HCT116 (cell line): ENCODE data around the gene ZNF451. TPM values are rescaled to one million over a fixed set of nuclear protein-coding genes. Genes with fewer than 3 reads are reported as not detected.

ENCODE experiments used
- ATAC-seq: fragments of 200-7000 bp; cut with Tn5 transposase; 2 replicates; pipeline ENCODE4 v1.9.1; 2020; ENCODE audit warnings: mild to moderate bottlenecking, moderate library complexity
- BruUV-seq: library from RNA; stranded (reverse); fragments of 400-500 nt; replicated peaks from 2 replicates; lab custom pipeline; 2021; lab: Mats Ljungman, UMichigan
- CTCF ChIA-PET: fragments of 300-600 bp; sonication (Branson Sonifier 250); formaldehyde crosslinking; loops from one replicate; lab custom pipeline; 2021; ENCODE audit warnings: antibody characterized with exemption; lab: Charles Lee
- POLR2A ChIA-PET: fragments of 300-600, 350-600 bp; sonication (Branson Sonifier 250); formaldehyde crosslinking; loops from one replicate; lab custom pipeline; 2021; ENCODE audit warnings: antibody characterized with exemption; lab: Charles Lee
- RAD21 ChIA-PET, 2 experiments: fragments of 300-600 bp; sonication (Branson Sonifier 250); formaldehyde crosslinking; loops; one replicate each; lab custom pipeline; 2023; ENCODE audit warnings: low total read pairs in 2 of 2; ENCODE audit not compliant: uncharacterized antibody in 2 of 2, unreplicated experiment in 2 of 2, low non-redundant PET in 1 of 2; lab: Charles Lee
- DNase-seq: peaks from one replicate; pipeline ENCODE4 v3.0.0-alpha.2; 2010; ENCODE audit warnings: low read depth, low spot score
- H2AFZ ChIP-seq: fragments of 200-600 bp; shearing (Covaris generic), sonication (generic); 2 replicates; pipeline ENCODE4 v1.6.1; 2017; ENCODE audit warnings: low read depth, mixed run types, mixed read lengths, antibody characterized with exemption, low read length; ENCODE audit not compliant: poor library complexity, severe bottlenecking
- H3K27ac ChIP-seq: 2 replicates; pipeline ENCODE4 v1.5.1; 2012; ENCODE audit warnings: low read depth, low read length
- H3K27me3 ChIP-seq: fragments of 200-600 bp; sonication (generic); 2 replicates; pipeline ENCODE4 v1.6.1; 2016; ENCODE audit warnings: mixed run types, low read length, mixed read lengths; ENCODE audit not compliant: insufficient read depth
- H3K36me3 ChIP-seq, 2 experiments: fragments of 200-500 bp in 1 of 2; fragments of 200-600 bp in 1 of 2; sonication (Bioruptor generic) in 1 of 2; sonication (generic) in 1 of 2; 2 replicates each; pipeline versions ENCODE4 v1.5.1 to v1.6.1; 2014 to 2016; ENCODE audit warnings: low read length in 2 of 2, inconsistent platforms in 1 of 2, mixed read lengths in 1 of 2, mixed run types in 1 of 2; ENCODE audit not compliant: insufficient read depth in 2 of 2, control insufficient read depth in 1 of 2
- H3K4me1 ChIP-seq, 2 experiments: fragments of 200-600 bp in 1 of 2; sonication (generic) in 1 of 2; 2 replicates each; pipeline versions ENCODE4 v1.5.1 to v1.6.1; 2012 to 2017; ENCODE audit warnings: low read length in 2 of 2, inconsistent platforms in 1 of 2, mild to moderate bottlenecking in 1 of 2, mixed read lengths in 1 of 2, mixed run types in 1 of 2, moderate library complexity in 1 of 2; ENCODE audit not compliant: insufficient read depth in 2 of 2, control insufficient read depth in 1 of 2
- H3K4me2 ChIP-seq: fragments of 200-600 bp; sonication (generic); 2 replicates; pipeline ENCODE4 v1.6.1; 2017; ENCODE audit warnings: mixed run types, low read length, mixed read lengths
- H3K4me3 ChIP-seq, 2 experiments: fragments of 200-600 bp in 1 of 2; sonication (generic) in 1 of 2; replicated peaks in 1 of 2; 2 replicates each; pipeline ENCODE4 v1.5.1; 2011 to 2016; ENCODE audit warnings: low read length in 2 of 2, control low read depth in 1 of 2, low read depth in 1 of 2, mild to moderate bottlenecking in 1 of 2, mixed read lengths in 1 of 2, mixed run types in 1 of 2
- H3K79me2 ChIP-seq: fragments of 200-600 bp; sonication (generic); 2 replicates; pipeline ENCODE4 v1.6.1; 2017; ENCODE audit warnings: mild to moderate bottlenecking, mixed run types, low read length, moderate library complexity, mixed read lengths; ENCODE audit not compliant: insufficient read depth
- H3K9ac ChIP-seq: fragments of 200-600 bp; sonication (generic); 2 replicates; pipeline ENCODE4 v1.6.1; 2016; ENCODE audit warnings: low read length, mixed read lengths
- H3K9me2 ChIP-seq: fragments of 200-600 bp; sonication (generic), shearing (Covaris generic); 2 replicates; pipeline ENCODE4 v1.6.1; 2017; ENCODE audit warnings: mixed run types, mild to moderate bottlenecking, moderate library complexity; ENCODE audit not compliant: insufficient read depth
- H3K9me3 ChIP-seq, 2 experiments: fragments of 200-500 bp in 1 of 2; fragments of 200-600 bp in 1 of 2; sonication (Bioruptor generic) in 1 of 2; sonication (generic) in 1 of 2; 2 replicates each; pipeline ENCODE4 v1.6.1; 2014 to 2017; ENCODE audit warnings: low read length in 2 of 2, mixed read lengths in 2 of 2, inconsistent platforms in 1 of 2, low read depth in 1 of 2, mild to moderate bottlenecking in 1 of 2, mixed run types in 1 of 2, moderate library complexity in 1 of 2; ENCODE audit not compliant: control insufficient read depth in 1 of 2, insufficient read depth in 1 of 2
- H4K20me1 ChIP-seq: fragments of 200-600 bp; sonication (generic), shearing (Covaris generic); 2 replicates; pipeline ENCODE4 v1.6.1; 2017; ENCODE audit warnings: mixed run types, mild to moderate bottlenecking, moderate library complexity; ENCODE audit not compliant: insufficient read depth
- EGR1 ChIP-seq: IDR thresholded peaks from 2 replicates; pipeline ENCODE4 v1.6.1; 2012; ENCODE audit warnings: low read depth
- JUND ChIP-seq: IDR thresholded peaks from 2 replicates; pipeline ENCODE4 v1.6.1; 2012
- POLR2AphosphoS5 ChIP-seq: IDR thresholded peaks from 2 replicates; pipeline ENCODE4 v1.6.1; 2011; ENCODE audit warnings: mild to moderate bottlenecking, low read depth, low read length, moderate library complexity
- SIN3A ChIP-seq: IDR thresholded peaks from 2 replicates; pipeline ENCODE4 v1.6.1; 2012; ENCODE audit warnings: low read depth
- ZFX ChIP-seq: fragments of 450-650 bp; IDR thresholded peaks from 2 replicates; pipeline ENCODE4 v1.6.1; 2017
- ZNF274 ChIP-seq: fragments of 200-500 bp; sonication (Bioruptor generic); IDR thresholded peaks from 2 replicates; pipeline ENCODE4 v1.6.1; 2014; ENCODE audit warnings: mild to moderate bottlenecking, low read depth, low read length, inconsistent platforms
- intact Hi-C: fragments of 100-400 bp; cut with micrococcal nuclease; formaldehyde crosslinking; loops from 2 replicates; pipeline ENCODE4 v1.10.0; 2022
- total RNA-seq: library from RNA; stranded (reverse); gene quantifications from one replicate; pipeline ENCODE4 v1.2.1, GENCODE V29; 2021; ENCODE audit not compliant: unreplicated experiment
- TF ChIP-seq, protein P1 (sequence below): IDR thresholded peaks from 2 replicates; pipeline ENCODE4 v1.6.1; 2011; ENCODE audit warnings: mild to moderate bottlenecking, low read length, moderate library complexity; ENCODE audit not compliant: insufficient replicate concordance; ENCODE audit errors: extremely low read depth
- TF ChIP-seq, protein P2 (sequence below), 3 experiments: fragments of 200-600 bp in 1 of 3; sonication (generic) in 1 of 3; IDR thresholded peaks in 2 of 3; conservative IDR thresholded peaks in 1 of 3; 2 replicates each; pipeline ENCODE4 v1.5.1; 2012 to 2017; ENCODE audit warnings: low read depth in 2 of 3, low read length in 2 of 3, antibody characterized with exemption in 1 of 3, borderline replicate concordance in 1 of 3, control low read depth in 1 of 3, mild to moderate bottlenecking in 1 of 3, mixed read lengths in 1 of 3, mixed run types in 1 of 3, moderate library complexity in 1 of 3; ENCODE audit not compliant: insufficient read depth in 1 of 3
- TF ChIP-seq, protein P3 (sequence below): IDR thresholded peaks from 2 replicates; pipeline ENCODE4 v1.6.1; 2012

ZNF451 gene
- total RNA-seq, 1 experiment from 2014 or later: 49.1 TPM

DNA sequence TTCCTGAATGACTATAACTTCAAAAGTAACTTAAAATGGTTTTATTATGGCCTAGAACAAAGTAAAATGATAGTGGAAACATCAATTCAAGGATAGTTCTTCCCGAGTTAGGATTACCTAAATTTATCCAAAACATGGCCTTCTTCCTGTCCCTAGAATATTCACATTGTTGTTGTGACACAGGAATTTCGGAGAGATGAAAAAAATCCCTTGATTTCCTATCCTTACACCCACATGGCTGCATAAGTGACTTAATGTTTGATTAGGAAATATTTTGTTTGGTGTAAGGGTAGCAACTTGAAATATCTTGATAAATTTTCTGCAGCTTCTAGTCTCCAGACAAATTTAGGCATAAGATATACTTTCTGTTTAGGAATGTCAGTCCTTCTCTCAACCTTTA lies 27.8 kb downstream of the ZNF451 start:
- no peak for DNase-seq
- no peaks in the 10 kb centered on the region for H3K9me3 ChIP-seq
- no peak overlapping the region for H2AFZ ChIP-seq
- H3K4me2 ChIP-seq: no peak overlapping the region
- intact Hi-C loops: no loop called here
- no peaks in the 10 kb centered on the region for H3K27me3 ChIP-seq
- ChIA-PET CTCF (no interaction called here), POLR2A (no interaction called here), RAD21 (no interaction called here)
- H3K4me3 ChIP-seq: no peak overlapping the region
- no peak overlapping the region for H3K9ac ChIP-seq
- H3K4me1 ChIP-seq: no peaks in the 10 kb centered on the region
- no peaks in the 10 kb centered on the region for H4K20me1 ChIP-seq
- no TSS peak for BruUV-seq
- no peak for ATAC-seq
- peaks cover 54% of the 10 kb centered on the region for H3K79me2 ChIP-seq
- TF ChIP-seq ZFX: no peak
- TF ChIP-seq SIN3A: no peak
- TF ChIP-seq, protein P1, sequence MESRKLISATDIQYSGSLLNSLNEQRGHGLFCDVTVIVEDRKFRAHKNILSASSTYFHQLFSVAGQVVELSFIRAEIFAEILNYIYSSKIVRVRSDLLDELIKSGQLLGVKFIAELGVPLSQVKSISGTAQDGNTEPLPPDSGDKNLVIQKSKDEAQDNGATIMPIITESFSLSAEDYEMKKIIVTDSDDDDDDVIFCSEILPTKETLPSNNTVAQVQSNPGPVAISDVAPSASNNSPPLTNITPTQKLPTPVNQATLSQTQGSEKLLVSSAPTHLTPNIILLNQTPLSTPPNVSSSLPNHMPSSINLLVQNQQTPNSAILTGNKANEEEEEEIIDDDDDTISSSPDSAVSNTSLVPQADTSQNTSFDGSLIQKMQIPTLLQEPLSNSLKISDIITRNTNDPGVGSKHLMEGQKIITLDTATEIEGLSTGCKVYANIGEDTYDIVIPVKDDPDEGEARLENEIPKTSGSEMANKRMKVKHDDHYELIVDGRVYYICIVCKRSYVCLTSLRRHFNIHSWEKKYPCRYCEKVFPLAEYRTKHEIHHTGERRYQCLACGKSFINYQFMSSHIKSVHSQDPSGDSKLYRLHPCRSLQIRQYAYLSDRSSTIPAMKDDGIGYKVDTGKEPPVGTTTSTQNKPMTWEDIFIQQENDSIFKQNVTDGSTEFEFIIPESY: no peak
- TF ChIP-seq, protein P2, sequence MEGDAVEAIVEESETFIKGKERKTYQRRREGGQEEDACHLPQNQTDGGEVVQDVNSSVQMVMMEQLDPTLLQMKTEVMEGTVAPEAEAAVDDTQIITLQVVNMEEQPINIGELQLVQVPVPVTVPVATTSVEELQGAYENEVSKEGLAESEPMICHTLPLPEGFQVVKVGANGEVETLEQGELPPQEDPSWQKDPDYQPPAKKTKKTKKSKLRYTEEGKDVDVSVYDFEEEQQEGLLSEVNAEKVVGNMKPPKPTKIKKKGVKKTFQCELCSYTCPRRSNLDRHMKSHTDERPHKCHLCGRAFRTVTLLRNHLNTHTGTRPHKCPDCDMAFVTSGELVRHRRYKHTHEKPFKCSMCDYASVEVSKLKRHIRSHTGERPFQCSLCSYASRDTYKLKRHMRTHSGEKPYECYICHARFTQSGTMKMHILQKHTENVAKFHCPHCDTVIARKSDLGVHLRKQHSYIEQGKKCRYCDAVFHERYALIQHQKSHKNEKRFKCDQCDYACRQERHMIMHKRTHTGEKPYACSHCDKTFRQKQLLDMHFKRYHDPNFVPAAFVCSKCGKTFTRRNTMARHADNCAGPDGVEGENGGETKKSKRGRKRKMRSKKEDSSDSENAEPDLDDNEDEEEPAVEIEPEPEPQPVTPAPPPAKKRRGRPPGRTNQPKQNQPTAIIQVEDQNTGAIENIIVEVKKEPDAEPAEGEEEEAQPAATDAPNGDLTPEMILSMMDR (IDR thresholded peaks at IDR 0.05 in 2 of 3, conservative IDR thresholded peaks at IDR 0.05 in 1 of 3; ENCODE audit: borderline replicate concordance in 1 of 3, insufficient read depth in 1 of 3, low read depth in 2 of 3, low read length in 2 of 3): no peak
- no peak for TF ChIP-seq JUND
- no peak for TF ChIP-seq ZNF274
- TF ChIP-seq POLR2AphosphoS5: no peak
- TF ChIP-seq EGR1: no peak
- TF ChIP-seq, protein P3, sequence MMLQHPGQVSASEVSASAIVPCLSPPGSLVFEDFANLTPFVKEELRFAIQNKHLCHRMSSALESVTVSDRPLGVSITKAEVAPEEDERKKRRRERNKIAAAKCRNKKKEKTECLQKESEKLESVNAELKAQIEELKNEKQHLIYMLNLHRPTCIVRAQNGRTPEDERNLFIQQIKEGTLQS: no peak
- no peaks in the 10 kb centered on the region for H3K36me3 ChIP-seq
- H3K27ac ChIP-seq: no peak overlapping the region
- H3K9me2 ChIP-seq: no peaks in the 10 kb centered on the region
